ENCODE measurements around the gene SINHCAF. TPM values are rescaled to one million over a fixed set of nuclear protein-coding genes. Genes with fewer than 3 reads are reported as not detected.

SINHCAF gene
- total RNA-seq, 1 donor from 2014 or later: 157 TPM

GRCh38 chr12:31280183-31280582 lies 45.8 kb downstream of the SINHCAF start:
- Mint-ChIP-seq H3K4me3 (no peak overlapping the region), H3K9me3 (no peaks in the 10 kb centered on the region), H3K27me3 (no peaks in the 10 kb centered on the region), H3K4me1 (no peaks in the 10 kb centered on the region), H3K27ac (no peak overlapping the region), H3K36me3 (ENCODE audit: low read depth) (peaks cover 75% of the 10 kb centered on the region)
- ChIA-PET CTCF (interaction anchor here (1.1 kb wide), 1 partner anchor 8 kb away, joined by 4 read pairs; no protein-coding TSS in a partner anchor), POLR2A (no interaction called here)
- TF ChIP-seq CTCF (IDR thresholded peaks at IDR 0.05): no peak
- ATAC-seq (ENCODE audit: low read depth) (no peak), DNase-seq (no peak)
- intact Hi-C loops (cut with micrococcal nuclease): no loop called here

GRCh38 chr12:31279390-31279924 lies 46.5 kb downstream of the SINHCAF start:
- ATAC-seq (ENCODE audit: low read depth): no peak
- POLR2A ChIA-PET: no interaction called here
- no peaks in the 10 kb centered on the region for H3K4me1 Mint-ChIP-seq
- no peaks in the 10 kb centered on the region for H3K27me3 Mint-ChIP-seq
- H3K27ac Mint-ChIP-seq: no peak overlapping the region
- H3K9me3 Mint-ChIP-seq: no peaks in the 10 kb centered on the region
- no peak for TF ChIP-seq CTCF (IDR thresholded peaks at IDR 0.05)
- H3K36me3 Mint-ChIP-seq (ENCODE audit: low read depth): peaks cover 74% of the 10 kb centered on the region
- no peak for DNase-seq
- intact Hi-C loops (cut with micrococcal nuclease): no loop called here
- CTCF ChIA-PET: interaction anchor here (1.1 kb wide), 1 partner anchor 8 kb away, joined by 4 read pairs; no protein-coding TSS in a partner anchor
- no peak overlapping the region for H3K4me3 Mint-ChIP-seq

- CTCF ChIA-PET: no interaction called here
- ATAC-seq (ENCODE audit: low read depth) (no peak), DNase-seq (no peak)
- H3K27ac Mint-ChIP-seq: peak overlapping the region; percentile 7
- H3K4me3 Mint-ChIP-seq: no peak overlapping the region
- no peak for TF ChIP-seq CTCF (IDR thresholded peaks at IDR 0.05)
- H3K9me3 Mint-ChIP-seq: no peaks in the 10 kb centered on the region
- no peaks in the 10 kb centered on the region for H3K27me3 Mint-ChIP-seq
- intact Hi-C loops (cut with micrococcal nuclease): no loop called here
- POLR2A ChIA-PET: no interaction called here
- no peaks in the 10 kb centered on the region for H3K4me1 Mint-ChIP-seq
- H3K36me3 Mint-ChIP-seq (ENCODE audit: low read depth): peaks cover 72% of the 10 kb centered on the region
Observed at GRCh38 chr12:31278832-31279231, 47.1 kb downstream of the SINHCAF start.

- ChIA-PET POLR2A (no interaction called here), CTCF (no interaction called here)
- Mint-ChIP-seq H3K36me3 (ENCODE audit: low read depth) (peaks cover 70% of the 10 kb centered on the region), H3K27me3 (no peaks in the 10 kb centered on the region), H3K4me3 (no peak overlapping the region), H3K9me3 (no peaks in the 10 kb centered on the region), H3K4me1 (no peaks in the 10 kb centered on the region), H3K27ac (peak overlapping the region; percentile 31)
- intact Hi-C loops (cut with micrococcal nuclease): no loop called here
- ATAC-seq (ENCODE audit: low read depth) (no peak), DNase-seq (no peak)
- TF ChIP-seq CTCF (IDR thresholded peaks at IDR 0.05): no peak
Observed at GRCh38 chr12:31278424-31278823, 47.5 kb downstream of the SINHCAF start.

- H3K27ac Mint-ChIP-seq: no peak overlapping the region
- peaks cover 62% of the 10 kb centered on the region for H3K36me3 Mint-ChIP-seq (ENCODE audit: low read depth)
- no peak for TF ChIP-seq CTCF (IDR thresholded peaks at IDR 0.05)
- ATAC-seq (ENCODE audit: low read depth): no peak
- intact Hi-C loops (cut with micrococcal nuclease): no loop called here
- no peak for DNase-seq
- no peaks in the 10 kb centered on the region for H3K27me3 Mint-ChIP-seq
- no peaks in the 10 kb centered on the region for H3K4me1 Mint-ChIP-seq
- ChIA-PET CTCF (no interaction called here), POLR2A (no interaction called here)
- H3K4me3 Mint-ChIP-seq: no peak overlapping the region
- no peaks in the 10 kb centered on the region for H3K9me3 Mint-ChIP-seq
Observed at GRCh38 chr12:31277081-31277480, 48.9 kb downstream of the SINHCAF start.

All from activated B cell treated with CpG ODN at 0.5 μM for 24 hours (primary cell).